ENCODE data around the gene OTX2.

The OTX2 gene

GRCh38 chr14:56782711-56783110 is 27.6 kb downstream of the OTX2 start:
- no peak for TF ChIP-seq CTCF (IDR thresholded peaks at IDR 0.05; ENCODE audit: extremely low read depth, insufficient read depth, missing control alignments)
- in situ Hi-C loops (cut with MboI; ENCODE audit: low pct_unique_long_range_greater_than_20kb, low sequenced_read_pairs, unreplicated experiment), result no loop called here

GRCh38 chr14:56774503-56774902 is 35.8 kb downstream of the OTX2 start:
- no peak for DNase-seq (ENCODE audit: low spot score)
- TF ChIP-seq CTCF (IDR thresholded peaks at IDR 0.05; ENCODE audit: extremely low read depth, insufficient read depth, missing control alignments), result no peak
- in situ Hi-C loops (cut with MboI; ENCODE audit: low pct_unique_long_range_greater_than_20kb, low sequenced_read_pairs, unreplicated experiment), result no loop called here

More at GRCh38 chr14:56782711-56783110, 27.6 kb downstream of the OTX2 start:
- no peak for DNase-seq (ENCODE audit: low spot score)

DNA sequence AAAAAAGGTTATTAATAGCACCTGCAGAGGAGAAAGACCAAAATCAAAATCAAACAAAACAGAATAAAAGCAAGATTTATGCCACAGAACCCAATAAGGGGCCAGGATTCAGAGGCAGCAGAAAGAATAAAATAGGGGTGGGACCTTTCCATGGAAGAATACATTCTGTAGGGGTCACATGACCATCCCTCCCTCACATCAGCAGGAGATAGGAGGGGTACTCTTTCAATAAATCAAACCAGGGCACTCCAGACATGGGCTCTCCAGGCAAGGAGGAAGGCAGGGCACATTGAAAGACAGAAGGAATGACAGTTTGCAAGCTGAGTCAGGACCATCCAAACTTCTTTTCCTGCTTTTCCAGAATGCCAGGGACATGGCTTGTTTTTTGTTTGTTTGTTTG is 39.8 kb downstream of the OTX2 start:
- no peak for TF ChIP-seq CTCF (IDR thresholded peaks at IDR 0.05; ENCODE audit: extremely low read depth, insufficient read depth, missing control alignments)
- DNase-seq (ENCODE audit: low spot score), result no peak
- in situ Hi-C loops (cut with MboI; ENCODE audit: low pct_unique_long_range_greater_than_20kb, low sequenced_read_pairs, unreplicated experiment), result no loop called here

- no peak for DNase-seq (ENCODE audit: low spot score)
- in situ Hi-C loops (cut with MboI; ENCODE audit: low pct_unique_long_range_greater_than_20kb, low sequenced_read_pairs, unreplicated experiment), result no loop called here
- TF ChIP-seq CTCF (IDR thresholded peaks at IDR 0.05; ENCODE audit: extremely low read depth, insufficient read depth, missing control alignments), result no peak
Measured at GRCh38 chr14:56760164-56760914, 49.9 kb downstream of the OTX2 start.

DNA sequence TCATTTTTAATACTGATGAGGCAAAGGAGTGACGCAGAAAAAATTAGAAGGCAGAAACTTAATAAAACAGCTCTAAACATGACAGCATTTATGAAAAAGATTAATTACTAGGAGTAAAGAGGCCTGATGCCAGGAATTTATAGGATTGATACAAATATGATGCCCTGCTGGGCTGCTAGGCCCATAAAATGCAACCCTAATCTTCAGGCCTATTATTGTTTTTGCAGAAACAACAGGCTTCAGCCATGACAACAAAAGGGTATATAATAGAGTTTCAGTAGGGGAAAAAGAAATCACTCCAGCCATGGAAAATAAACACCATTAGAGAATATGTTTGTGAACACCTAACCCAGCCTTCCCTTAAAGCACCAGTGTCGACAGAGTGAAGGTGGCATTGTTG is 50.6 kb downstream of the OTX2 start:
- no peak for TF ChIP-seq CTCF (IDR thresholded peaks at IDR 0.05; ENCODE audit: extremely low read depth, insufficient read depth, missing control alignments)
- no peak for DNase-seq (ENCODE audit: low spot score)
- in situ Hi-C loops (cut with MboI; ENCODE audit: low pct_unique_long_range_greater_than_20kb, low sequenced_read_pairs, unreplicated experiment), result no loop called here

- no peak for DNase-seq (ENCODE audit: low spot score)
- TF ChIP-seq CTCF (IDR thresholded peaks at IDR 0.05; ENCODE audit: extremely low read depth, insufficient read depth, missing control alignments), result no peak
- in situ Hi-C loops (cut with MboI; ENCODE audit: low pct_unique_long_range_greater_than_20kb, low sequenced_read_pairs, unreplicated experiment), result no loop called here
Measured at GRCh38 chr14:56759094-56759493, 51.2 kb downstream of the OTX2 start.
